ENCODE data around the gene MTUS2.

- TF ChIP-seq, protein P1, sequence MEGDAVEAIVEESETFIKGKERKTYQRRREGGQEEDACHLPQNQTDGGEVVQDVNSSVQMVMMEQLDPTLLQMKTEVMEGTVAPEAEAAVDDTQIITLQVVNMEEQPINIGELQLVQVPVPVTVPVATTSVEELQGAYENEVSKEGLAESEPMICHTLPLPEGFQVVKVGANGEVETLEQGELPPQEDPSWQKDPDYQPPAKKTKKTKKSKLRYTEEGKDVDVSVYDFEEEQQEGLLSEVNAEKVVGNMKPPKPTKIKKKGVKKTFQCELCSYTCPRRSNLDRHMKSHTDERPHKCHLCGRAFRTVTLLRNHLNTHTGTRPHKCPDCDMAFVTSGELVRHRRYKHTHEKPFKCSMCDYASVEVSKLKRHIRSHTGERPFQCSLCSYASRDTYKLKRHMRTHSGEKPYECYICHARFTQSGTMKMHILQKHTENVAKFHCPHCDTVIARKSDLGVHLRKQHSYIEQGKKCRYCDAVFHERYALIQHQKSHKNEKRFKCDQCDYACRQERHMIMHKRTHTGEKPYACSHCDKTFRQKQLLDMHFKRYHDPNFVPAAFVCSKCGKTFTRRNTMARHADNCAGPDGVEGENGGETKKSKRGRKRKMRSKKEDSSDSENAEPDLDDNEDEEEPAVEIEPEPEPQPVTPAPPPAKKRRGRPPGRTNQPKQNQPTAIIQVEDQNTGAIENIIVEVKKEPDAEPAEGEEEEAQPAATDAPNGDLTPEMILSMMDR (conservative IDR thresholded peaks at IDR 0.05; ENCODE audit: low read depth, low read length), result no peak
- no peak for TF ChIP-seq EZH2 (IDR thresholded peaks at IDR 0.05; ENCODE audit: borderline replicate concordance, low read depth, low read length, poor library complexity, severe bottlenecking)
These were observed 230.6 kb downstream of the MTUS2 start for GRCh38 chr13:29050719-29051118.
